A673 (cell line): ENCODE data around the gene ARID3B.

ENCODE experiments used
- CTCF ChIP-seq: fragments of 300-800, 200-600 bp; sonication (generic); conservative IDR thresholded peaks from 2 replicates; pipeline ENCODE4 v1.5.1; 2017; ENCODE audit warnings: low read depth, mild to moderate bottlenecking, antibody characterized with exemption, low read length, moderate library complexity, mixed read lengths
- EZH2 ChIP-seq: fragments of 200-600 bp; sonication (generic); IDR thresholded peaks from 2 replicates; pipeline ENCODE4 v1.6.1; 2017; ENCODE audit warnings: borderline replicate concordance, low read depth, mild to moderate bottlenecking, mixed read lengths, antibody characterized with exemption, low read length; ENCODE audit not compliant: poor library complexity, severe bottlenecking

GRCh38 chr15:74625693-74626092, 84.7 kb downstream of the ARID3B start:
- TF ChIP-seq CTCF (no peak), EZH2 (no peak)
